ENCODE data around the gene ADAMTS6.
"Not testable (repeated sequence)": the region's sequence is repeated elsewhere in the genome, so short reads cannot be mapped to it uniquely, and the experiment has no call there.

ADAMTS6 gene

GRCh38 chr5:65191554-65192135 lies 290.1 kb downstream of the ADAMTS6 start:
- no peak for DNase-seq

- DNase-seq = no peak
These were observed 291.2 kb downstream of the ADAMTS6 start for GRCh38 chr5:65190328-65191053.

GRCh38 chr5:65186646-65187227 lies 295.0 kb downstream of the ADAMTS6 start:
- no peak for DNase-seq

- no peak for DNase-seq
These were observed 296.3 kb downstream of the ADAMTS6 start for GRCh38 chr5:65185468-65185867.

DNA sequence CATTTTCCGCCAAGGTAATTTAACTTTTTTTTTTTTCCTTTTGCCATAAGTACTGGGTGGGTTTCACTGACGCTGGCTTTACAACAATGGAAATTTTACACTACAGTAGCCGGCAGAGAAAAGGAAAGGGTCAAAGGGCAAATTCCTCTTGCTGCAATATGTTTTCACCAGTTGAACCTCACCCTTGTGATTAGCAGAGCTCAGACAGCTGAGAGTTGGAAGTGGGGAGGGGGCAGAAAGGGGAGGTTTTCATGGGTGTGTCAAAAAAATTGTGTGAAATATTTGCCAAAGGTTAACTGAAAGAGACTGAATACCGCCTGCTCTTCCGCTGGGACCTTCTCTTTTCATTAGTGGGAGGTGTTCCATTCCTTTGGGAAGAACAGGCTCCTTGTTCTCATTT lies 296.9 kb downstream of the ADAMTS6 start:
- DNase-seq = no peak

GRCh38 chr5:65174231-65174630 lies 307.5 kb downstream of the ADAMTS6 start:
- DNase-seq = not testable (repeated sequence)

DNA sequence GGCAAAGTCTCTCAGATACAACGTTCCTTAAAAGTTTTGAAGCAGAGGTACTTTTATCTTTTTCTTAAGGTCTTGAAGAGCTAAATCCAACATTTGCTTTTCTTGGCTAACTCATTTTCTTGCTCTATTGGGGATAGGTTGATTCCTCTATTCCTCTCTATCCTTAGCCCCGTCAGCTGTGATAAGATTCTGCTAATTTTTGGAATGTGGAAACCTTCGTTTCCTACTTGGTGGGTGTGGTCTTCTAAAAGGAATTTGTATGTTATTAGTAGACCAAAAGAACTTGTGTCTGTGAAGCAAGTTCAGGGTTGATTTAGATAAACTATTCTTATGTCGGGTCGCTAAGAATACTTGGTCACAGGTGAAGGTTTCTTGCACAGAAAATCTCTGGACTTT lies 308.6 kb downstream of the ADAMTS6 start:
- no peak for DNase-seq

- DNase-seq = no peak
These were observed 309.1 kb downstream of the ADAMTS6 start for GRCh38 chr5:65172486-65173129.

DNA sequence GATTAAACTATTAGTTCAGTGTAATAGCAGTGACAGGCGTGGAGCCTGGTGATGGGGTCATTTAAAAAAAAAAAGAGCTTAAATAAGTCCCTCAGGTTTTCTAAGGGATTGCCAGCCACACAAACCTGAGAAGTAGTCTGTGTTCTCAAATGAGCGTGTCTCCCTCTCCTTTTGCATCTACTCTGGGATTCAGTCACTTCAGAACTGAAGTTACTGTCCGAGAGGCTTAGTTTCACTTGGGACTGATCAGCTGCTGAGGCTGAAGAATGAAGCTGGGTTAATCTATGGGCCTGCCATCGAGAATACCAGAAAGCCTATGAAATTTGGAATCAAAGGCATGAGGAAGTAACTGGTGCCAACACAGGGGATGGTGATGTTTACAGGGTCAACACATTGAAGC lies 310.1 kb downstream of the ADAMTS6 start:
- no peak for DNase-seq

DNA sequence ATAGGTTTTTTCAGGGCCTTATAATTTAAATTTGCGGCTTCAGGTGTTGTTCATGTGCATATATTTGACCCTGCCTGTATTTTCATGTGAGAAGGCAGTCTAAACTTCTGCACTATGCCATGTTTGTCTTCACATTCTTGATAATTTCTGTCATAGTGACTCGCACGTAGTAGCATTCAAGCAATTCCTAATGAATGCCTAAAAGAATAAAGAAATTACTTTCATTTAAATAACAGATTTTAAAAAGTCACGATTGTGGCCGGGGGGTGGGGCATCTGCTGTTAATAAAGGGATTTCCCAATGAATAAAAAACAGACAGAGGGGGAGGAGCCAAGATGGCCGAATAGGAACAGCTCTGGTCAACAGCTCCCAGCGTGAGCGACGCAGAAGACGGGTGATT lies 318.0 kb downstream of the ADAMTS6 start:
- DNase-seq = no peak

DNA sequence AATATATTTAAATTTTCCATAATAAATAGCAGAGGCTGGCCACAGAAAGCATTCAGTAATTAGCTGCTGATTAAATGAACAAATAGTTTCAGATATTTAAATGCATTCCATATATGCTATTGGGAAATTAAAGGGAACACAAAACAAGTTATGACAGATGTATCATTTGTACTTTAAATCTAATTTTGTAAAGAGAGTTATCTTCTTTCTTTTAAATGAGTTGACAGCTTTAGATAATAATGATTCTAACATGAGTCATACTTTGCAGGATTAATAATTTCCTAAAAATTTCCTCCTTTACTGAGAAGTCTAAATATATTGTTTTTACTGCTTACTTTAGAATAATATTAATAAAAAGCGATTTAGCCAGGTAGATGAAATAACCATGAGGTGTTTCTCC lies 320.1 kb downstream of the ADAMTS6 start:
- DNase-seq = no peak

- DNase-seq = no peak
These were observed 323.7 kb downstream of the ADAMTS6 start for GRCh38 chr5:65157906-65158603.

DNA sequence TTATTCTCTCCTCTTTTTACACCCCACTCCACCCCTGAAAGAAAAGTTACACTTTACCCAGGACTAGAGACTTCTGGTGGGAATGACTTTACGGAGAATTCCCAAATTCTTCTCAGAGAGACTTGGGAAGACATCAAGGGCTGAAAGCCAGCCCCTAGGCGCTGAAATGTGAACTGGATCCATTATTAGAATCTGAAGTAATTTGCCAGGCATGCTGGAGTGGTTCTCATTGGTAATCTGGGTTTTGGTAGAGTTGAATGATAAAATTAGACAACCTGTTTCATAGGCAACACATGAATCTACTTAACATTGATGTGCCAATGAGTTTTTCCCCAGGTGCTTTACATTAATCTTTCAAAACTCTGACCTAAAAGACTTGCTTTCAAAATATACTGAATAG lies 324.8 kb downstream of the ADAMTS6 start:
- DNase-seq = no peak

DNA sequence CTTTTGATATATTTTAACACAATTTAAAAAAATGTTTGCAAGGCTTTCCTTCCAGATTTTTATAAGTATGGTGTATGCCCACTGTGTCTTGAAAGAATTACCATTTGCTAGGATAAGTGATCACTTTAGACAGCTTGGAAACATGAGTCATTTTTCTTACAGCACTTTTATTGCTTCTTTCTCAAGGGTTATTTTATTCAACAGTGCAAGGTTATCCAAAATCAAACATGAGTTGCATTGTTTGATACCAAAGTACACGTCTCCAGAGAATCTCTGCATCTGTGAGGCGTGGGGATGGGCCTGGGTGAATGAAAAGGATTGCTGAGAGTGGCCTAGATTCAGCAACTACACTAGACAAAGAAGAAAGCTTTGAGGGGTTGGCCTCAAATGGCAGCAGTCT lies 329.6 kb downstream of the ADAMTS6 start:
- DNase-seq = no peak

DNA sequence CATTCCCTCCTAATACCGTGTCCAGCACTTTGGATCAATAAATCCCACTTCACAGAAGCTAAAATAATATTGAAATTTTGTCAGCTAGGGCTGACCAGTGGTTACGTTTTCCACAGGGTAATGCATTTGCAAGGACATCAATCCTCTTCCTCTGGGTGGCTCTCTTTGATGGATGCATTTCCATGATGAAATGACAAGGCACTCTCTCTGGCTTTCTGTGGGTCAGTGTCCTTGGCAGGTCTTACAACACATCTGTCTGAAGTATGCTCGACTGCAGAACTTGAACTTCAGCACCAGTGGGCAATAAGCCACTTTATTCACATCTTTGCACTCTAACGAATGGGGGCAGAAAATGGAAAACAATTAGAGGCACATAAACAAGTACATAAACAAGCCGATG lies 330.1 kb downstream of the ADAMTS6 start:
- no peak for DNase-seq

GRCh38 chr5:65150599-65151304 lies 331.0 kb downstream of the ADAMTS6 start:
- no peak for DNase-seq

DNA sequence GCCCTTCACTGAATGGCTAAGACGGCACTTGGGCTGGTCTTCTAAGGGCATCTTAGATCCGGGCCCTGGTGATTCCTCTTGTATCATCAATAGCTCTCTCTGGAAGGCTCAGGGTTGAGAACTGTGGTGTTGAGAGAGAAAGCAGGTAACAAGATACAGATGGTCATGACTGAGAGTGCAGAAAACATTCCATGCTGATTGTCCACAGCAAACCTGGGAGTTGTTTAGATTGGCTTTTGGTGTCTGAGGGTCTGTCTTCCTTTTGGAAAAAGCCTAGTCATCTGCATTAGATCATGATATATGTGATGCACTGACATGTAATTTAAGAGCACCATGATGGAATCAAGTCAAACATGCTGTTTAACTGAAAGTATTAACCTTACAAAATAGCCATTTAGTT lies 331.9 kb downstream of the ADAMTS6 start:
- no peak for DNase-seq

DNA sequence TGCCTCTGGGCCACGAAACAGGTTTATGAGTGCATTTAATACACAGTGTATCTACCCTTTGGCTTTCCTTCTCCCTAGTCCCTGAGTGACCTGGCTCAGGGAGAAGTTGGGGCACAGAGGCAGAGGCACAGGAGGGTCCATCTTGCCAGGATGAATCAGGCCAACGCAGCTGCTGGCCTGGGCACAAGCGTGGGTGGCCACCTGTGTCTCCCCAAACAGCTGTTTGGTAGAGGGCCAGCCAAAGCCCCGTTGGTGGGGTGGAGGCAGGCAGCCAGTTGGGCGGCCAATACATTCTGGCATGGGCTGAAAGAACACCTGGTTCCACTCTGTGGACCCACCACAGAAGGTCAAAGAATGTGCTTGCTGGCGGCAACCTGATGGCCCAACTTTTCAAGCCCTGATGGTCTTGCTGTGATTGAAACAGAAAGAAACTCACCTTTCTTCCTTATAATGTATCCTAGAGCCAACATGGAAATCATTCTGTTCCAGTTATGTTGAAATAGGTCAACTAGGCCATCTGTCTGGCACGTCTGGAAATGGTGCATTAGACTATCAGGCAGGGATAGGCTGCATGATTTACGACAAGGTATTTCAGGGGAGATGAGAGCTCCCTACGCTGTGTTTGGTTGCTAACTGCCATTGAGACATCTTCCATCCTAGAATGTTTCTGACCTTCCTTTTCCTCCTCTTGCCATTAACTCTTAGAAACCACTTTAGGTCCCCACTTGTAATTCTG lies 337.4 kb downstream of the ADAMTS6 start:
- no peak for DNase-seq

DNA sequence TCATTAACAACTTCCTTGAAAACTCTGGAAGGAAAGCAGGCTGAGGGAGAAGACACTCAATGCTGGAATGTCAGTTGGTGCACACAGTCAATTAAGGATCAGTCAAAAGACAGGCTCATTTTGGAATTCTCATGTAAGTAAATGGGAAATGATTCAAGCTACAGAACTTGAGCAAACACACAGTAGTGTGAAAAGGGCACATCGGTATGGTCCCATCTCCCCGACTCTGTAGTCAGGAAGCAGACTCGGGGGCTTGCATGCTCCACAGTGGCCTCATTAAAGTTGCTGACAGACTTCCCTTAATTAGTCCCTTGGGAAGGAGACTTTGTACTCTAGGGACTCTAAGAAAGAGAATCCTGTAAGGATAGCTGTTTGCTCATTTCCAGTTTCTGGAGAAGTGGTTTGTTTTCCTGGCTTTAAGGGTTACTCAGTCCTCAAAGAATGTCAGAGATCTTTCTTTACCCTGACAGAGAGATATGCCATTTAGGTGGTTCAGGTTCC lies 339.2 kb downstream of the ADAMTS6 start:
- DNase-seq = no peak

DNA sequence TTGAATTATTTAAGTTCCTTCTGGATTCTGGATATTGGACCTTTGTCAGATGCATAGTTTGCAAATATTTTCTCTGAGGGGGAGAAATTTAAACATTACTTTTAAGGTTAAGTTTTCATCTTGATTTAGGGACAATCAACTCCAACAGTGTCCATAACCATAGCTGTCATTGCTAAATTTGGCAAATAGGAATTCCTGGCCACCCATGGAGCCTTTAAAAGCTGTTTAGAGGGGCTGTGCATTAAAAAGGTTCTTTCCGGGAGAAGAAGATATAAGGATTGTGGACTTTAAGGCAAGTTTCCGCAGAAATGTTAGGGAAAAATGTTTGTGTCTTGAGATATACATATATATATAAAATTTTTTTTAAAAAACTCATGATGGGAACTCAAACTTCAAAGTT lies 339.7 kb downstream of the ADAMTS6 start:
- no peak for DNase-seq

GRCh38 chr5:65141493-65141892 lies 340.2 kb downstream of the ADAMTS6 start:
- peak; percentile 78 for DNase-seq

DNA sequence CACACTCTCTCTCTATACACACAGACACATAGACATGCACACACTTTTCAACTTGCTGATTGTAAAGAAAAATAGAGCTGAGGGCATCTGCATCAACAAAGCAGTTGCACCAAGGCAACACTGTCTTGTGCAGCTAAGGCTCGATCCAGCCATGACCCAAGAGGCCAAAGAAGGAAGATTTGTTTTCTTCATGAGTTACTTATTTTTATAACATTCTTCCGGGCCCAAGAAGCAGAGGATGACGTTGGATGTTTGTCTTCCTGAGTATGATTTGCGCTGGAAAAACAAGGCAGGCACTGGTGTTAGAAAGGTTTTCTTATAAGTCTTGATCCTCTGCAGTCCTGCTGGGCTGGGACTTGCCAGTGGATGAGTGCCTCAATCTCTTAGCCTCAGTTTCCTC lies 344.1 kb downstream of the ADAMTS6 start:
- no peak for DNase-seq

All from NCI-H774 (cell line).